Suprapubic skin (tissue), 4 donors: ENCODE data around the gene AEN.

ENCODE experiments used
- CTCF ChIP-seq, 2 donors: fragments of 200-600 bp in 1 of 2; fragments of 450-650 bp in 1 of 2; sonication (generic) in 1 of 2; IDR thresholded peaks; one replicate each; pipeline ENCODE4 v1.5.1; 2016 to 2019; ENCODE audit warnings: antibody characterized with exemption in 2 of 2, mild to moderate bottlenecking in 1 of 2, moderate library complexity in 1 of 2
- EP300 ChIP-seq: sonication (generic); formaldehyde crosslinking; IDR thresholded peaks from one replicate; pipeline ENCODE4 v1.6.1; 2017; ENCODE audit warnings: antibody characterized with exemption
- POLR2A ChIP-seq, 2 donors: fragments of 450-650 bp; IDR thresholded peaks; one replicate each; pipeline ENCODE4 v1.6.1; 2017; ENCODE audit warnings: antibody characterized with exemption in 2 of 2, mild to moderate bottlenecking in 2 of 2, moderate library complexity in 2 of 2
- POLR2AphosphoS5 ChIP-seq, 3 donors: sonication (generic); formaldehyde crosslinking; IDR thresholded peaks; one replicate each; pipeline ENCODE4 v1.6.1; 2017; ENCODE audit warnings: antibody characterized with exemption in 3 of 3

DNA sequence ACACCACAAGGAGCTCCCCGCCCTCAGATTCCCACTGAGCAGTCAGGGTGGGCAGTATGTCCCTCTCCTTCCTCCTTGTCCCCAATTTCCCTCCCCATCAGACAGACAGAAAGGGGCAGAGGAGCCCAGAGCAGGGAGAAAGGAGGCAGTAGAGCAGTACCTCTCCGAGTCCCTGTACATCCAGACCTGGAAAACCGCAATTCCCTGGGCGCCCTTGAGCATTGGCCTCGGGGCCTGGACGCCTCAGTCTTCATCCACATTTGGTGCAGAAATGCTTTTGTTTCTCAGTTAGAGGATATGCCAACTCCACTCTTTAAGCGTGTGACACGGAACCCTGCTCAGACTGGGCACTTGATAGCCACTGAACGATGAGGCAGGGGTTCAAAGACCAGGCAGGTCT lies 23.6 kb downstream of the AEN start:
- TF ChIP-seq CTCF (IDR thresholded peaks at IDR 0.05) (no peak), POLR2A (IDR thresholded peaks at IDR 0.05) (no peak), POLR2AphosphoS5 (IDR thresholded peaks at IDR 0.05) (no peak), EP300 (no peak)
